Vagina (tissue), 2 donors: ENCODE data around the gene S100A7.

Experiments
- POLR2A ChIP-seq, 2 donors: fragments of 450-650 bp; IDR thresholded peaks; one replicate each; pipeline ENCODE4 v1.6.1; 2017; ENCODE audit warnings: antibody characterized with exemption in 2 of 2, mild to moderate bottlenecking in 2 of 2, moderate library complexity in 2 of 2
- POLR2AphosphoS5 ChIP-seq, 2 donors: sonication (generic); formaldehyde crosslinking; IDR thresholded peaks; one replicate each; pipeline ENCODE4 v1.9.0; 2017; ENCODE audit warnings: antibody characterized with exemption in 2 of 2, mild to moderate bottlenecking in 2 of 2, low read depth in 1 of 2; ENCODE audit not compliant: insufficient read depth in 1 of 2
- TF ChIP-seq, protein P1 (sequence below), 3 experiments: fragments of 450-650 bp in 2 of 3; fragments of 200-600 bp in 1 of 3; sonication (generic) in 1 of 3; IDR thresholded peaks; one replicate each; pipeline ENCODE4 v1.5.1; 2017 to 2019; ENCODE audit warnings: antibody characterized with exemption in 3 of 3, mild to moderate bottlenecking in 2 of 3, moderate library complexity in 2 of 3

DNA sequence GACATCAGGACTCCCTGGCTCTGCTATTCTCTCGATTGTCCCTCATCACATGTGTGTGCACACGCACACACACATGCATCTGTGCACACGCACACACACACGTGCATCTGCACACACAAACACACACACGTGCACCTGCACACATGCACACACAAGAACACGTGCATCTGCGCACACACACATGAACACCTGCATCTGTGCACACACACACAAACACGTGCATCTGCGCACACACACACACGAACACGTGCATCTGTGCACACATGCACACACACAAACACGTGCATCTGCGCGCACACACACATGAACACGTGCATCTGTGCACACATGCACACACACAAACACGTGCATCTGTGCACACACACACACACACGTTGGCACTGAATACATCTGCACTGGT lies 29.4 kb downstream of the S100A7 start:
- TF ChIP-seq, protein P1, sequence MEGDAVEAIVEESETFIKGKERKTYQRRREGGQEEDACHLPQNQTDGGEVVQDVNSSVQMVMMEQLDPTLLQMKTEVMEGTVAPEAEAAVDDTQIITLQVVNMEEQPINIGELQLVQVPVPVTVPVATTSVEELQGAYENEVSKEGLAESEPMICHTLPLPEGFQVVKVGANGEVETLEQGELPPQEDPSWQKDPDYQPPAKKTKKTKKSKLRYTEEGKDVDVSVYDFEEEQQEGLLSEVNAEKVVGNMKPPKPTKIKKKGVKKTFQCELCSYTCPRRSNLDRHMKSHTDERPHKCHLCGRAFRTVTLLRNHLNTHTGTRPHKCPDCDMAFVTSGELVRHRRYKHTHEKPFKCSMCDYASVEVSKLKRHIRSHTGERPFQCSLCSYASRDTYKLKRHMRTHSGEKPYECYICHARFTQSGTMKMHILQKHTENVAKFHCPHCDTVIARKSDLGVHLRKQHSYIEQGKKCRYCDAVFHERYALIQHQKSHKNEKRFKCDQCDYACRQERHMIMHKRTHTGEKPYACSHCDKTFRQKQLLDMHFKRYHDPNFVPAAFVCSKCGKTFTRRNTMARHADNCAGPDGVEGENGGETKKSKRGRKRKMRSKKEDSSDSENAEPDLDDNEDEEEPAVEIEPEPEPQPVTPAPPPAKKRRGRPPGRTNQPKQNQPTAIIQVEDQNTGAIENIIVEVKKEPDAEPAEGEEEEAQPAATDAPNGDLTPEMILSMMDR (IDR thresholded peaks at IDR 0.05), result no peak
- TF ChIP-seq POLR2A (IDR thresholded peaks at IDR 0.05) (no peak), POLR2AphosphoS5 (IDR thresholded peaks at IDR 0.05; ENCODE audit: insufficient read depth in 1 of 2, low read depth in 1 of 2) (no peak)
